HG02938 (cell line): Measurements from ENCODE around the gene SH2D7.

Experiments
- ATAC-seq: cut with Tn5 transposase; IDR thresholded peaks from one replicate; pipeline ENCODE4 v1.9.1; 2021; ENCODE audit warnings: mild to moderate bottlenecking, moderate library complexity; ENCODE audit not compliant: unreplicated experiment

SH2D7 gene

GRCh38 chr15:78092261-78093041 lies at the start of gene SH2D7:
SH2D7 (plus strand) TSS chr15:78092561; CDS start chr15:78092585, 24 bp downstream.
- no peak for ATAC-seq

- no peak for ATAC-seq
Observed at GRCh38 chr15:78044407-78045155, 47.8 kb upstream of the SH2D7 start.

GRCh38 chr15:78045189-78045588 lies 47.2 kb upstream of the SH2D7 start:
- no peak for ATAC-seq

GRCh38 chr15:78046796-78047341 lies 45.5 kb upstream of the SH2D7 start:
- peak; percentile 34 for ATAC-seq

- ATAC-seq: no peak
Observed at GRCh38 chr15:78047761-78048627, 44.4 kb upstream of the SH2D7 start.

GRCh38 chr15:78048628-78048920 lies 43.8 kb upstream of the SH2D7 start:
- no peak for ATAC-seq

GRCh38 chr15:78049691-78050440 lies 42.5 kb upstream of the SH2D7 start:
- peak; percentile 69 for ATAC-seq

- peak; percentile 10 for ATAC-seq
Observed at GRCh38 chr15:78050441-78050809, 41.9 kb upstream of the SH2D7 start.

GRCh38 chr15:78050826-78051225 lies 41.5 kb upstream of the SH2D7 start:
- ATAC-seq: no peak

- no peak for ATAC-seq
Observed at GRCh38 chr15:78051596-78051995, 40.8 kb upstream of the SH2D7 start.

GRCh38 chr15:78052001-78052401 lies 40.4 kb upstream of the SH2D7 start:
- no peak for ATAC-seq

GRCh38 chr15:78052545-78052944 lies 39.8 kb upstream of the SH2D7 start:
- no peak for ATAC-seq

- no peak for ATAC-seq
Observed at GRCh38 chr15:78054518-78054917, 37.8 kb upstream of the SH2D7 start.

- no peak for ATAC-seq
Observed at GRCh38 chr15:78054966-78055365, 37.4 kb upstream of the SH2D7 start.

- no peak for ATAC-seq
Observed at GRCh38 chr15:78055919-78056713, 36.2 kb upstream of the SH2D7 start.

- no peak for ATAC-seq
Observed at GRCh38 chr15:78056714-78057269, 35.6 kb upstream of the SH2D7 start.

GRCh38 chr15:78057803-78058202 lies 34.6 kb upstream of the SH2D7 start:
- ATAC-seq: no peak

GRCh38 chr15:78058401-78058935 lies 33.9 kb upstream of the SH2D7 start:
- ATAC-seq: no peak
